IMR-90 (cell line): Measurements from ENCODE around the gene PPA2. TPM values are rescaled to one million over a fixed set of nuclear protein-coding genes. Genes with fewer than 3 reads are reported as not detected.

Source experiments
- ATAC-seq: fragments of 200-7000 bp; cut with Tn5 transposase; 2 replicates; pipeline ENCODE4 v1.9.1; 2020; ENCODE audit warnings: low read depth, mild to moderate bottlenecking, moderate library complexity
- BruUV-seq: library from RNA; stranded (reverse); fragments of 400-500 nt; replicated peaks from 2 replicates; lab custom pipeline; 2021; lab: Mats Ljungman, UMichigan
- CTCF ChIA-PET: fragments of 300-600 bp; formaldehyde crosslinking; extraction: SDS; loops from one replicate; lab custom pipeline; 2021; ENCODE audit warnings: antibody characterized with exemption; lab: Yijun Ruan, JAX
- POLR2A ChIA-PET: fragments of 300-600 bp; sonication (Branson Sonifier 250); formaldehyde crosslinking; loops from one replicate; lab custom pipeline; 2022; ENCODE audit warnings: antibody characterized with exemption; ENCODE audit not compliant: unreplicated experiment; lab: Charles Lee
- DNase-seq: peaks from one replicate; pipeline ENCODE4 v3.0.0; 2013
- H2AFZ ChIP-seq: replicated peaks from 2 replicates; pipeline ENCODE3; 2013; ENCODE audit warnings: low read length, mild to moderate bottlenecking; ENCODE audit not compliant: poor library complexity
- H2AK5ac ChIP-seq: 2 replicates; pipeline ENCODE4 v1.6.1; 2013; ENCODE audit warnings: low read depth, low read length, inconsistent platforms
- H2AK9ac ChIP-seq: replicated peaks from 2 replicates; pipeline ENCODE3; 2013; ENCODE audit warnings: mild to moderate bottlenecking, low read depth, low read length, moderate library complexity; ENCODE audit not compliant: poor library complexity
- H2BK120ac ChIP-seq: 2 replicates; pipeline ENCODE4 v1.6.1; 2013; ENCODE audit warnings: low read depth, low read length, inconsistent platforms
- H2BK15ac ChIP-seq: 3 replicates; pipeline ENCODE4 v1.6.1; 2013; ENCODE audit warnings: low read depth, low read length, inconsistent platforms
- H2BK20ac ChIP-seq: 2 replicates; pipeline ENCODE4 v1.6.1; 2013; ENCODE audit warnings: low read depth, mild to moderate bottlenecking, inconsistent platforms, low read length, moderate library complexity
- H2BK5ac ChIP-seq: 2 replicates; pipeline ENCODE4 v1.6.1; 2013; ENCODE audit warnings: mild to moderate bottlenecking, low read depth, low read length, inconsistent platforms; ENCODE audit not compliant: poor library complexity, severe bottlenecking
- H3K14ac ChIP-seq: replicated peaks from 2 replicates; pipeline ENCODE4 v1.6.1; 2013; ENCODE audit warnings: low read depth, low read length, inconsistent platforms
- H3K18ac ChIP-seq: 2 replicates; pipeline ENCODE4 v1.6.1; 2013; ENCODE audit warnings: low read depth, low read length, control low read depth
- H3K23ac ChIP-seq: 2 replicates; pipeline ENCODE4 v1.6.1; 2013; ENCODE audit warnings: low read depth, low read length, inconsistent platforms
- H3K27ac ChIP-seq: 2 replicates; pipeline ENCODE4 v1.5.1; 2013; ENCODE audit warnings: mild to moderate bottlenecking, control low read depth, low read length; ENCODE audit not compliant: insufficient read depth
- H3K27me3 ChIP-seq: 2 replicates; pipeline ENCODE4 v1.6.1; 2013; ENCODE audit warnings: low read length; ENCODE audit not compliant: control insufficient read depth, insufficient read depth
- H3K36me3 ChIP-seq: 2 replicates; pipeline ENCODE4 v1.6.1; 2013; ENCODE audit warnings: low read length, mixed read lengths; ENCODE audit not compliant: control insufficient read depth, insufficient read depth
- H3K4ac ChIP-seq: 2 replicates; pipeline ENCODE4 v1.6.1; 2013; ENCODE audit warnings: low read depth, low read length, inconsistent platforms
- H3K4me1 ChIP-seq: 2 replicates; pipeline ENCODE4 v1.6.1; 2013; ENCODE audit warnings: low read length, mixed read lengths; ENCODE audit not compliant: control insufficient read depth, insufficient read depth
- H3K4me2 ChIP-seq: 2 replicates; pipeline ENCODE4 v1.6.1; 2013; ENCODE audit warnings: low read depth, mild to moderate bottlenecking, control low read depth, low read length, moderate library complexity
- H3K4me3 ChIP-seq: 2 replicates; pipeline ENCODE4 v1.5.1; 2013; ENCODE audit warnings: low read depth, mild to moderate bottlenecking, control low read depth, low read length, moderate library complexity; ENCODE audit not compliant: insufficient read depth
- H3K56ac ChIP-seq: 2 replicates; pipeline ENCODE4 v1.6.1; 2013; ENCODE audit warnings: low read length, inconsistent platforms; ENCODE audit not compliant: insufficient read depth; ENCODE audit errors: extremely low read depth
- H3K79me1 ChIP-seq, 2 experiments: 2 replicates each; pipeline ENCODE4 v1.6.1; 2013; ENCODE audit warnings: low read length in 2 of 2, inconsistent platforms in 1 of 2, low read depth in 1 of 2
- H3K9ac ChIP-seq: 2 replicates; pipeline ENCODE4 v1.6.1; 2013; ENCODE audit warnings: low read depth, low read length, control low read depth
- H3K9me1 ChIP-seq: 2 replicates; pipeline ENCODE4 v1.6.1; 2013; ENCODE audit warnings: low read length, inconsistent platforms; ENCODE audit not compliant: insufficient read depth
- H3K9me3 ChIP-seq: 2 replicates; pipeline ENCODE4 v1.6.1; 2013; ENCODE audit warnings: low read length; ENCODE audit not compliant: control insufficient read depth, insufficient read depth
- H4K20me1 ChIP-seq: 2 replicates; pipeline ENCODE4 v1.6.1; 2013; ENCODE audit warnings: low read length, inconsistent platforms; ENCODE audit not compliant: insufficient read depth
- H4K5ac ChIP-seq: 2 replicates; pipeline ENCODE4 v1.6.1; 2013; ENCODE audit warnings: mild to moderate bottlenecking, low read depth, low read length, control low read depth
- H4K8ac ChIP-seq, 2 experiments: 2 replicates each; pipeline ENCODE4 v1.6.1; 2013; ENCODE audit warnings: low read depth in 2 of 2, low read length in 2 of 2, control low read depth in 1 of 2, inconsistent platforms in 1 of 2
- H4K91ac ChIP-seq: 2 replicates; pipeline ENCODE4 v1.6.1; 2013; ENCODE audit warnings: low read depth, low read length, inconsistent platforms; ENCODE audit not compliant: insufficient read depth
- CEBPB ChIP-seq: IDR thresholded peaks from 2 replicates; pipeline ENCODE4 v1.6.1; 2012; ENCODE audit warnings: low read depth, low read length, improper control_type of control experiment
- FOS ChIP-seq: fragments of 150-350 bp; IDR thresholded peaks from 2 replicates; pipeline ENCODE4 v1.6.1; 2016; ENCODE audit warnings: low read depth, low read length
- RCOR1 ChIP-seq: IDR thresholded peaks from 2 replicates; pipeline ENCODE4 v1.6.1; 2012; ENCODE audit warnings: mild to moderate bottlenecking, low read length, improper control_type of control experiment; ENCODE audit not compliant: insufficient replicate concordance
- WGBS, 2 experiments: methylation state at CpG; one replicate each; pipeline versions ENCODE4 v1.1.5 to v1.1.7; 2013; ENCODE audit warnings: missing lambda C conversion rate in 2 of 2; ENCODE audit not compliant: insufficient read length in 1 of 2; ENCODE audit errors: extremely low coverage in 2 of 2; 5-methylcytosine and 5-hydroxymethylcytosine counted together
- dilution Hi-C: fragments of 300-500 bp; cut with HindIII; formaldehyde crosslinking; loops from one replicate; pipeline ENCODE4 v1.14.3; 2018; ENCODE audit warnings: low sequenced_read_pairs; ENCODE audit not compliant: unreplicated experiment
- in situ Hi-C: fragments of 300-500 bp; cut with MboI; formaldehyde crosslinking; loops from 3 replicates; pipeline ENCODE4 v1.14.3; 2019; ENCODE audit warnings: low sequenced_read_pairs, inconsistent platforms, mixed read lengths
- intact Hi-C: fragments of 100-400 bp; cut with micrococcal nuclease; formaldehyde crosslinking; loops from 2 replicates; pipeline ENCODE4 v1.10.0; 2022
- polyA plus RNA-seq, 3 experiments: library from polyadenylated mRNA; depleted of rRNA; stranded (reverse); fragments of >200 nt; gene quantifications; 2 replicates each; pipeline ENCODE4 v1.2.3, GENCODE V29; 2012; ENCODE audit warnings: low replicate concordance in 1 of 3
- total RNA-seq: library from RNA; depleted of rRNA; stranded (reverse); fragments of >200 nt; gene quantifications from 2 replicates; pipeline ENCODE4 v1.2.3, GENCODE V29; 2012

Gene PPA2
- total and polyA plus RNA-seq, 2 of the 4 experiments (the other 2 are of a cell fraction): 43.1 to 52.5 TPM

- no peaks in the 10 kb centered on the region for H3K27me3 ChIP-seq
- H2AFZ ChIP-seq: no peak overlapping the region
- intact Hi-C loops: no loop called here
Observed at GRCh38 chr4:105399532-105400161, 74.2 kb downstream of the PPA2 start.

More at GRCh38 chr4:105399532-105400161, 74.2 kb downstream of the PPA2 start:
- Histone ChIP-seq H3K9me1 (peaks cover 3% of the 10 kb centered on the region; the same call in 1 of the 2 replicates), H2BK20ac (peak overlapping the region; percentile 83), H3K9me3 (no peaks in the 10 kb centered on the region), H3K4me1 (peaks cover 7% of the 10 kb centered on the region), H2BK5ac (peak overlapping the region; percentile 80), H3K14ac (no peak overlapping the region; the same call in 1 of the 2 replicates), H2BK120ac (peak overlapping the region; percentile 85), H3K4me3 (no peak overlapping the region), H2BK15ac (no peak overlapping the region; the same call in 2 of the 3 replicates), H4K20me1 (no peaks in the 10 kb centered on the region), H3K9ac (no peak overlapping the region), H2AK5ac (no peak overlapping the region), H4K8ac (peak overlapping the region in 1 of 2 experiments; percentile 86; a peak in 2 of 4 replicates), H4K91ac (peak overlapping the region; percentile 64; the same call in 1 of the 2 replicates), H3K4ac (peak overlapping the region; percentile 73), H3K56ac (no peak overlapping the region), H3K27ac (no peak overlapping the region), H3K36me3 (no peaks in the 10 kb centered on the region), H4K5ac (peak overlapping the region; percentile 35; the same call in 1 of the 2 replicates), H3K4me2 (peak overlapping the region; percentile 67; the same call in 1 of the 2 replicates), H2AK9ac (no peak overlapping the region), H3K79me1 (no peaks in the 10 kb centered on the region), H3K23ac (peak overlapping the region; percentile 63; the same call in 1 of the 2 replicates), H3K18ac (peak overlapping the region; percentile 77; the same call in 1 of the 2 replicates)
- no CpG with 5 or more reads among the region's 2 CpGs for whole genome bisulfite sequencing, 2 experiments
- ATAC-seq (peak; percentile 99), DNase-seq (peak; percentile 91)
- dilution Hi-C loops (no loop called here), in situ Hi-C loops (no loop called here)
- TF ChIP-seq FOS (peak; percentile 55; the same call in 1 of the 2 replicates), CEBPB (peak; percentile 86), RCOR1 (no peak)
- no TSS peak for BruUV-seq
- POLR2A ChIA-PET: no interaction called here
- CTCF ChIA-PET: no interaction called here
